Mesothelial cell of epicardium (in vitro differentiated cells): Measurements from ENCODE around the gene DNMT3B. TPM values are rescaled to one million over a fixed set of nuclear protein-coding genes. Genes with fewer than 3 reads are reported as not detected.

ENCODE experiments used
- DNase-seq, 2 experiments: peaks; one replicate each; pipeline ENCODE4 v3.0.0; 2021; ENCODE audit warnings: low spot score in 2 of 2; ENCODE audit not compliant: unreplicated experiment in 2 of 2
- H3K27ac Mint-ChIP-seq: 2 replicates; pipeline ENCODE4 v1.8.0; 2021; ENCODE audit warnings: mixed read lengths
- H3K27me3 Mint-ChIP-seq: 2 replicates; pipeline ENCODE4 v1.8.0; 2021; ENCODE audit warnings: low read depth, mixed read lengths
- H3K36me3 Mint-ChIP-seq: 2 replicates; pipeline ENCODE4 v1.8.0; 2021; ENCODE audit warnings: mixed read lengths
- H3K4me1 Mint-ChIP-seq: 2 replicates; pipeline ENCODE4 v1.8.0; 2021; ENCODE audit warnings: mixed read lengths
- H3K4me3 Mint-ChIP-seq: 2 replicates; pipeline ENCODE4 v1.8.0; 2021; ENCODE audit warnings: mild to moderate bottlenecking, moderate library complexity, mixed read lengths
- H3K9me3 Mint-ChIP-seq: 2 replicates; pipeline ENCODE4 v1.8.0; 2021; ENCODE audit warnings: mixed read lengths
- total RNA-seq: library from RNA; stranded (reverse); gene quantifications from 3 replicates; pipeline ENCODE4 v1.2.1, GENCODE V29; 2021
- TF ChIP-seq, protein P1 (sequence below): fragments of 200-600 bp; sonication (generic); IDR thresholded peaks from one replicate; pipeline ENCODE4 v1.5.0; 2021; ENCODE audit warnings: antibody characterized with exemption; ENCODE audit not compliant: unreplicated experiment

DNMT3B gene
- total RNA-seq, 1 donor from 2014 or later, result 8.5 TPM

- no peaks in the 10 kb centered on the region for H3K27me3 Mint-ChIP-seq
- no peak for DNase-seq
- no peak overlapping the region for H3K4me3 Mint-ChIP-seq
- no peaks in the 10 kb centered on the region for H3K9me3 Mint-ChIP-seq
- peaks cover 49% of the 10 kb centered on the region for H3K36me3 Mint-ChIP-seq
- TF ChIP-seq, protein P1, sequence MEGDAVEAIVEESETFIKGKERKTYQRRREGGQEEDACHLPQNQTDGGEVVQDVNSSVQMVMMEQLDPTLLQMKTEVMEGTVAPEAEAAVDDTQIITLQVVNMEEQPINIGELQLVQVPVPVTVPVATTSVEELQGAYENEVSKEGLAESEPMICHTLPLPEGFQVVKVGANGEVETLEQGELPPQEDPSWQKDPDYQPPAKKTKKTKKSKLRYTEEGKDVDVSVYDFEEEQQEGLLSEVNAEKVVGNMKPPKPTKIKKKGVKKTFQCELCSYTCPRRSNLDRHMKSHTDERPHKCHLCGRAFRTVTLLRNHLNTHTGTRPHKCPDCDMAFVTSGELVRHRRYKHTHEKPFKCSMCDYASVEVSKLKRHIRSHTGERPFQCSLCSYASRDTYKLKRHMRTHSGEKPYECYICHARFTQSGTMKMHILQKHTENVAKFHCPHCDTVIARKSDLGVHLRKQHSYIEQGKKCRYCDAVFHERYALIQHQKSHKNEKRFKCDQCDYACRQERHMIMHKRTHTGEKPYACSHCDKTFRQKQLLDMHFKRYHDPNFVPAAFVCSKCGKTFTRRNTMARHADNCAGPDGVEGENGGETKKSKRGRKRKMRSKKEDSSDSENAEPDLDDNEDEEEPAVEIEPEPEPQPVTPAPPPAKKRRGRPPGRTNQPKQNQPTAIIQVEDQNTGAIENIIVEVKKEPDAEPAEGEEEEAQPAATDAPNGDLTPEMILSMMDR, result no peak
- H3K4me1 Mint-ChIP-seq, result peaks cover 6% of the 10 kb centered on the region
- no peak overlapping the region for H3K27ac Mint-ChIP-seq
Observed at GRCh38 chr20:32848846-32849245, 86.7 kb downstream of the DNMT3B start.

DNA sequence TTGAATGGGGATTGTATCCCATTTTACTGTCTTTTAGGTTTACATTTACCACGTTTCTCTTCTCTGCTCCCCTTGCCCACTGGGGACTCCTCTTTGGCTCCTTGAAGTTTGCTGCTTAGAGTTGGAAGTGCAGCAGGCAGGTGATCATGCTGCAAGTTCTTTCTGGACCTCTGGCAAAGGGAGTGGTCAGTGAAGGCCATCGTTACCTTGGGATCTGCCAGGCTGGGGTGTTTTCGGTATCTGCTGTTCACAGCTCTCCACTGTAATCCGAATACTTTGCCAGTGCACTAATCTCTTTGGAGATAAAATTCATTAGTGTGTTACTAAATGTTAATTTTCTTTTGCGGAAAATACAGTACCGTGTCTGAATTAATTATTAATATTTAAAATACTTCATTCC, 87.4 kb downstream of the DNMT3B start:
- Mint-ChIP-seq H3K4me1 (peaks cover 6% of the 10 kb centered on the region), H3K9me3 (no peaks in the 10 kb centered on the region), H3K36me3 (peaks cover 47% of the 10 kb centered on the region), H3K27ac (no peak overlapping the region), H3K4me3 (no peak overlapping the region), H3K27me3 (no peaks in the 10 kb centered on the region)
- no peak for DNase-seq
- TF ChIP-seq, protein P1, result no peak

DNA sequence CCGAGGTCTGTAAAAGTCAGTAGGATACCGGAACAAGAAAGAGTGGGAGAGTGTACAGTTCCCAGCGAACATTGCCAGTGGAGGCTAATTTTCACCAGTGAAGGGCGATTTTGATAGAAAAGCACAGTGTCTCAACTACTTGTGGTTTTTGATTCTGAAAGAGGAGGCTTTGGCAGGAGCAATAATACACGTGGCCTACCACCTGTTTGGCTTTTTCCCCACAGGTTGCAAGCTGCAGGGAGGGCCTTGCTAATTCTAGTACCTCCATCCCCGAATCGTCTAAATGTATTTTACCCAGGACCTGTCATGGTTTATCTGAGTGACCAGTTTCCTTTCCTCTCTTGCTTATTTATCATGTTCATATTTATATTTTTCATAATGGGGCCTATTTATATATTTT, 93.2 kb downstream of the DNMT3B start:
- Mint-ChIP-seq H3K4me1 (peaks cover 2% of the 10 kb centered on the region), H3K27ac (no peak overlapping the region), H3K4me3 (no peak overlapping the region), H3K36me3 (peaks cover 29% of the 10 kb centered on the region), H3K9me3 (no peaks in the 10 kb centered on the region), H3K27me3 (no peaks in the 10 kb centered on the region)
- no peak for DNase-seq
- TF ChIP-seq, protein P1, result no peak

- H3K9me3 Mint-ChIP-seq, result no peaks in the 10 kb centered on the region
- H3K27ac Mint-ChIP-seq, result no peak overlapping the region
- no peak overlapping the region for H3K4me3 Mint-ChIP-seq
- no peak for DNase-seq
- H3K27me3 Mint-ChIP-seq, result no peaks in the 10 kb centered on the region
- TF ChIP-seq, protein P1, result no peak
- peaks cover 2% of the 10 kb centered on the region for H3K4me1 Mint-ChIP-seq
- H3K36me3 Mint-ChIP-seq, result peaks cover 19% of the 10 kb centered on the region
Observed at GRCh38 chr20:32858189-32858588, 96.0 kb downstream of the DNMT3B start.

Other genes with a start within 250 kb of the DNMT3B start
- 90.6 to 93.7 TPM (median 91.3 TPM) in 3 replicates for gene NOL4L, start 177.1 kb upstream of the DNMT3B start, total RNA-seq
- 0.98 to 1.6 TPM (median 1.2 TPM) in 3 replicates for gene C20orf203, start 88.4 kb upstream of the DNMT3B start, total RNA-seq
- 36.3 to 40.8 TPM (median 39.2 TPM) in 3 replicates for gene COMMD7, start 18.9 kb upstream of the DNMT3B start, total RNA-seq
- gene MAPRE1, start 57.6 kb downstream of the DNMT3B start, total RNA-seq, result 114 to 119 TPM (median 114 TPM) in 3 replicates
- gene EFCAB8, start 96.5 kb downstream of the DNMT3B start, total RNA-seq, result 0.11 to 0.51 TPM (median 0.47 TPM) in 3 replicates
- gene SUN5, start 242.0 kb downstream of the DNMT3B start, total RNA-seq, result not detected in 3 replicates
- not detected in 3 replicates for gene BPIFB2, start 245.3 kb downstream of the DNMT3B start, total RNA-seq